Measurements from ENCODE around the gene PFKP. TPM values are rescaled to one million over a fixed set of nuclear protein-coding genes. Genes with fewer than 3 reads are reported as not detected.
"Not testable (repeated sequence)": the region's sequence is repeated elsewhere in the genome, so short reads cannot be mapped to it uniquely, and the experiment has no call there.

PFKP gene
- polyA plus RNA-seq, 3 donors, result 26.4 to 39.5 (median 32.8) TPM

DNA sequence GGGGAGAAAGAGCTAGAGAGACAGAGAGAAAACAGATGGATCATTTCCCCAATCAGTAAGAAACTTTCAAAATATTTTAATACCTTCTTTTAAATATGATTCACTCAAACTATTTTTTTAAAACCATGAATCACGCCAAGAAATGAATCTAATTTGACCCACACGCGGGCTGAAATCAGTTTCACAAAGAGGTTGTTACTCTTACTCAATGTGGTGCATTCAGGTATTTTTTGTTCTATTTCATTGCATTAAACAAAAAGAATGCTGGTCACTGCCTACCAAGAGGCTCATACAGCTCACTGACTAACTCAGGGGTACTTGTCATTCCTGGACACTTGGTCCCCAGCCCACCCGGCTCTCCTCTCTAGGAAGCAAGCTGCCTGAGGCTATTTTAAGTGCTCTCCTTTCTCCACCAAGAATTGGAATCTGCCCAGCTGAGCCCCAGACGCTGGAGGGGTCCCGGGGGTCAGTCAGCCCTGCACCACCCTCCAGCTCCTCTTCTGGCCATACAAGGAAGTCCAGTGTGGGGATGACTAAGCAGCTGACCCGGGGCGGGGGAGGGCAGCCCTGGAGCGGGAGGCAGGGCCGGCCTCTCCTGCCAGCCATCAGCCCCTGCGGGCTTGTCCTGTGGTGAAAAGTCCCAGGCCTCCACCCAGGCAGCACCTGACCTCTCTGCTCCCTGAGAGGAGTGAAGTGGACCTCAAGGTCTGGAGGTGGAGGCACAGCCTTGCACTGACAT lies 21.7 kb upstream of the PFKP start:
- DNase-seq, result no peak

DNA sequence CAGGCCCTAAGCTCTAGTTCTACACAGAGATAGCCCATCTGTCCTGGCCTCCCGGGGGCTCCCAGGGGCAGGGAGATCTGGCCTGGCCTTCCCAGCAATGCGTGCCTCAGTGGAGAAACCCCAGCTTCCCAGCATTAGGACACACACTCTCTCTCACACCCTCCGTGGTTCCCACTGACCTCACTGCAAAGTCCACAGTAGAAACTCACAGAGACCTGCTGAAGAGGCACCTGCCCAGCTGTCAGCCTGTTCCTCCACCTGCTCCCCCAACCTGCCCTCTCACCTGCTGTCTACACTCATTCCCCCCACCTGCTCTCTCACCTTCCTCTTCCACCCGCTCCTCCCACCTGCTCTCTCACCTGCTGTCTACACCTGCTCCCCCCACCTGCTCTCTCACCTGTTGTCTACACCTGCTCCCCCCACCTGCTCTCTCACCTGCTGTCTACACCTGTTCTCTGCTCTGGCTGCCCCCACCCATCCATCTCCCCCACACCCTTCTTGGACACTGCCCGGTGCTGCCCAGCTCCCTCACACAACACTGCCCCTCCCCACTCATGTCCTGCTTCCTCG lies 21.1 kb upstream of the PFKP start:
- no peak for DNase-seq

DNA sequence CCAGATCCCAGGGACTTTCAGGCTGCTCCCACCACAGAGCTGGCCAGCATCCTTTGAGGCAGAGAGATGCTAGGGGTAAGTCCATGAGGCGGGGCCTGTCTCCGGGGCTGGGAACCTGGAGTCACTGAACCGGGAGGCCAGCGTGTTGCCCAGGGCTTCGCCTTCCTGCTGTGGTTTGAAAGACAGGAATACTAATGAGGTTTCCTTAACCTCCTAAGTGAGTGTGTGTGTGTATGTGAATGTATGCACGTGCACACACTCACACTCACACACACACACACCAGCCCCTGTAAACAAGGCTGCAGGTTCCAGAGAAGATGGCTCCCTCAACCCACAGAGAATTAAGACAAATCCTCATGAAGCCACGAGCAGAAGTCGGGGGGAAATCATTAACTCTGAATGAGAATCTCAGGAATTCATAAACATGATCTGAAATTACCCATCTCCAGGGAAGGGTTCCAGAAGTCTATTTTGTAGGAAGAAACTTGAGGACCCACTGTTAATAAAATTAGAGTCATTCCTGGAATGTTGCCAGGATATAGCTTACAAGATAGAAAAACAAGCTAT lies 20.3 kb upstream of the PFKP start:
- no peak for DNase-seq

DNA sequence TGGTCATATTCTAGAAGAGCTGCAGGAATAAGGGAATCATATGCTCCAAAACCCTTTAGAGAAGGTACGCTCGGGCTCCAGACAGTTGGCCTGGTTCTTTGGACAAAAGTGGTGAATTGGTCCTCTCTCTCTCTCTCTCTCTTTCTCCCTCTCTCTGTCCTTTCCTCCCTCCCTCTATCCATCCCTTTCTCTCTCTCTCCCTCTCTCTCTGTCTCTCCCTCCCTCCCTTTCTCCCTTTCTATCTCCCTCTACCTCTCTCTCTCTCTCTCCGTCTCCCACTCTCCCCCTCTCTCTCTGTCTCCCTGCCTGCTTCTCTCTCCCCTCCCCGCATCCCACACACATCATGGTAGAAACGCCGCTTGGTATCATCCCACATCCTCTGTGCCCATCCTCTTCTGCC lies 19.8 kb upstream of the PFKP start:
- no peak for DNase-seq

DNA sequence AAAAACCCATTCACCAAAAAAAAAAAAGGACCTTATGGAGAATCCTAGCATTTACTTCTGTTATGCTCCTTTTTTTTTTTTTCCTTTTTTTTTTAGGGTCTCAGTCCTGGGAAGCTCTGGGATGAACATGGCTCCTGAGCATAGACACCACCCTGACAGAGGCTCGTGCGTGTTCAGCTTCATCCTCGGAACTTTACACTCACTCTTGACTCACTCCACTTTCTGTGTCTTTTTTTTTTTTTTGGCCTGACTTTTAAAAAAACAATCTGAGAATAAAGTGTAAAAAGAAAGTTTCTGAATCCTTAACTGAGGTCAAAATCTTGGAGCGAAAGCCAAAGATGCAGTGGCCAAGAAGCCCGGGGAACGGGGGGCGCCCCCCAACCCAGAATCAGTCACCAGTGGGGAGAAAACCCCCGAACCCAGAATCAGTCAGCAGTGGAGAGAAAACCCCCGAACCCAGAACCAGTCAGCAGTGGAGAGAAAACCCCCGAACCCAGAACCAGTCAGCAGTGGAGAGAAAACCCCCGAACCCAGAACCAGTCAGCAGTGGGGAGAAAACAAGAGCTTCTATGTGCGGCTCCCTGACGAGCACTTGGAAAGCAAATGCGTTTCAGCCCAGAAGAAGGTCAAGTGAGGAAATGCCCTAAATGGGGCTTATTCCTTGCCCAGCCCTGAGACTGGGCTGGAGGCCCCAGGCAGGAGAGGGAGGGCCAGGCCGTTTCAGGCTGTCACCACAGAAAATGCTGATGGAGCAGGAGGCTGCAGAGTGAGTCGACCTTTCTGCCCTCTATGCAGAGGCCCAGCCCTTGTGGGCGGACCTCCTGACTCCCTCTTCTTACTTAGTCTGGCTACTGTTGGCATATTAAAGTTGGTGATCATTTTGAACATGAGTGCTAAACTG lies 19.0 kb upstream of the PFKP start:
- DNase-seq, result no peak

DNA sequence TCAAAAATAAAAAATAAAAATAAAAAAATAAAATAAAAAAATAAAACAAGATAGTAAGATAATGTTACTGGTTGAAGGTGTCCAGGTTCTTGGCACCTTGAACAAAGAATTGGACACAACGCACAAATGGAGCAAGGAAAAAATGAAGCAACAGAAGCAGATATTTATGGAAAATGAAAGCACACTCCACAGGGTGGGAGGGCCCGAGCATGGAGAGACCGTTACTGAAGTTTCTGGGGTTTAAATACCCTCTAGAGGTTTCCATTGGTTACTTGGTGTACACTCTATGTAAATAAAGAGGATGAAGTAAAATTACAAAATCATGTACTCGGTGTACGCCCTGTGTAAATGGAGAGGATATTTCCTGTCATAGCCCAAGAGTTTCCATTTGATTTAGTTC lies 15.7 kb upstream of the PFKP start:
- DNase-seq, result no peak

DNA sequence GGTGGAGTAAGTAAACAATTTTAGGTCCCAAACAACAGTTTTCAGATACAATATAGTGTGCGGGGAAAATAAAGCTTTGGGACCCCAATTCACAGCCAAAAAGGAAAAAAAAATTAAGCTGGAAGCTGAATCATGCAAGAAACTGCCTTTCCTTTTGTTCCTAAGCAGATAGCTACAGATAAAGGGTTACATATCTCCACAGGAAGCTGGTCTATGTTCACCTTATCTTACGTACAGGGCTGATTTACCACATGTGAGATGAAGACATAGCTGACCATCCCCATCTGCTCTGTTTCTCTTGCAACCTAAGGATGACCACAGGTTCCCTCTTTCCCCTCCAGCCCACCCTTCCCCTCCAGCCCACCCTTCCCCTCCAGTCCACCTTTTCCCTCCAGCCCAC lies 14.2 kb upstream of the PFKP start:
- no peak for DNase-seq

DNA sequence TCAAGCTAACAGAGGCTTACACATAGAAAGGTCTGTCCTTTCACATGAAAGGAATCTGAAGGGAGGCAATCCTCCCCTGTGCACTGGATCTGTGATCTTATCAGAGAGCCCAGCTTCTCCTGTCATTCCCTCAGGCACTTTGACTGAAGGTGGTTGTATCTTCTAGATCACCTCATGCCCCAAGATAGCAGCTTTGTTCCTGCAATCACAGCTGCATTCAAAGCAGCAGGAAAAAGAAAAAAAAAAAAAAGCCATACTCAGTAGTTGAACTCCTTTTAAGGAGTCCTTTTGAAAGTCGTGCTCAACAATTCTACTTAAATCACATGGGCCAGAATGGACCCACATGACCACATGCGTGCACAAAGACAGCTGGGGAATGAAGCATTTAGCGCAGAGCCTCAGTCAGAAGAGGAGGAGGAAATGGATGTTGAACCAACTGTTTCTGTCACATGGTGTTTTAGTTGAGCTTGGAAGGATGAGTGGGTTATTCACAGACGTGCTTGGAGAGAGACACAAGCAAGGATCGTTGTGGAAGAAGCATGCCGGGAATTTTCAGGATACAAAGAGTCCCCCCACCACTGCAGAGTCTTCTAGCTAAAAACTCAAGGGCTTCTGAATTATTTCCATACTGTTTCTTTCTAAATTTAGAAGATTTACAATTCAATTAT lies 13.0 kb upstream of the PFKP start:
- no peak for DNase-seq

DNA sequence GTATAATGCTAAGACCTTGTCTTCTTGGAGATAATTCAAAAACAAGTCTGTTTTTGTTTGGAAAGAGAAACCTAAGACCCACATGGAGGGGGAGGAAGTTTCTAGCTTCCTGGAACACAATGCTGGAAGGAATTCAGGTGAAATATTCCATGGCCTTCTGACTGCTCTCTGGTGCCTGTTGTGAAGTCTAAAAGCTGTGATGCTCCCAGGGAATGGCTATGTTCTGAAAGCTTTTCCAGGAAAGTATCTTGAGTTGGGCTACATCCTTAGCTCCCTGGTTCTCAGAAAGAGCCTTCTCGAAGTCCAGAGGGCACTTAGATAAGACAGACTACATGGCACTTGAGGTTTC lies 12.5 kb upstream of the PFKP start:
- DNase-seq, result no peak

DNA sequence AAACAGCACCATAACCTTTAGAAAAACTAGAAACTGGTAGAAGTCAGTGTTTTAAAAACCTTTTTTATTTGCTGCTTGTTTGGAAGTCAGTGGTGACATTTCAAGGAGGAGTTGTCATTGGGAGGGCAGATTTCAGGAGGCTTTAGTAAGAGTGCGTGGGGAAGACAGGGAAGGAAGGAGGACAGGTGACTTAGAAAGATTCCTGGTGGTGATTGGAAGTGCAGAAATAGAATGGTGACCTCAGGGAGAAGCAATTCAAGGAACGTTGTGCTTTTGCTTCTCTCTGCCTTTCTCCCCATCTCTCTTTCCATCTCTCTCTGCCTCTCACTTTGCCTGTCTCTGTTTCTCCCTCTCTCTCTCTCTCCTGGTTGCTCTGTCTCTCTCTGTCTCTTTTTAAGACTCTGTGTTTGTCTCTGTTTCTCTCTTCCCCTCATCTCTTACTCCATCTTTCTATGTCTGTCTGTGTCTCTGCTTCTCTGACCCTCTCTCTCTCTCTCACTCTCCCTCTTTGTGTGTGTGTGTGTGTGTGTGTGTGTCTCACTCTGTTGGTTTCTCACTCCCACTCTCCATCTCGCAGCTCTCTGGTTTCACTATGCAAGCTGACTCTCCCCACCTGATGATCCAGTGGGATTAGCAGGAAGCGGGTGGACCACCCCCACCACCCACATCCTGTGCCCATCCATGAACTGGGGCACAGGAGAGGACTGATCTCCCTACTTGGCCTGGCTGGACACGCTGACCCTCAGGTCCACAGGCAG lies 10.9 kb upstream of the PFKP start:
- no peak for DNase-seq

DNA sequence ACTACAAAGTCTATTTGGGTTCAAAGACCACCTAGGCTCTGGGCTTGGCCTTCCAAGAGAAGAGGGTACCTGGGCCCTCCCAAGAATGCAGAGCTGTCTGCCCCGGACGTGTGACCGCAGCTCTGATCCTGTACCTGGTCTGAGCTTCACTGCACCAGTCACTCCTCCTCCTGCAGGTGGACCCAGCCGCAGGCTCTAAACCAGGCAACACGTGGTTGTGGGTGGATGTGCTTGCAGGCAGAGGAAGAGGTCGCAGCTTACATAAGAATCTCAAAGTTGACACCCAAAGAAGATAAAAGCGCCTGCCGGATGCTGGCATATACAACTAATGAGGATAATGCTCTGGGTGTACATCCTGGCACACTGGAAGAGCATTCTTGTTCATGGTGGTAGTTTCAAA lies 9.4 kb upstream of the PFKP start:
- DNase-seq, result no peak

DNA sequence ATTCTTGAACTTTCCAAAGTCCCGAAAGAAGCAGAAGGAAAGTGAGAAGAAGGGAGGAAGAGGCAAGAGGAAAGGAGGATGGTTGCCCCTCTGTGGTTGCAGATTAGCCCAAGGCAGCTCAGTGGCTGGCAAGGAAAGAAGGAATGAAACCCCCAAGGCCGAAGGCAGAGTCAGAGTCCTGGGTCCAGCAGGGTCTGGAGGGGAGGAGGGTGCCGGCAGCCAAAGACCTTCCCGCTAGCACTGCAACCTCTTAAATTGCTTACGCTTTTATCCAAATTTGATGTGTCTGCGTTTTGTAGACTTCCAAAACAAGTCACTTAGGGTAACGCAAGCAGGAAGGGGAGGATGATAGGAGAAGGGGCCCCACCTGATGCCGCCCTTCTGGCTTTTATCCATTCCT lies 7.4 kb upstream of the PFKP start:
- no peak for DNase-seq

DNA sequence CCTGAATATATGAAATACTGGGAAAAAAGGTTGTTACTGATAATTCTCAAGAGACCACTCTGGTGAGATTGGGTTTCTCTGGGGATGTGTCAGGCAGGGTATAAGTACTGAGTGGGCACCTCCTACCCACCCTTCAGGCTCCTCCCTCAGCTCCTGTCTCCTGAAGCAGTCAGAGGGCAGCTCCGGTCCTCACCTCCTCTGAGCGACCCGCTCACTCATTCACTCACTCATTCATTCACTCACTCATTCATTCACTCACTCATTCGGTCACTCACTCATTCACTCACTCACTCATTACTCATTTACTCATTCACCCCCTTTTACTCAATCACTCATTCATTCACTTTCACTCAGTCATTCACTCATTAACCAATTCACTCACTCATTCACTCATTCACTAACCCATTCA lies 6.9 kb upstream of the PFKP start:
- DNase-seq, result no peak

DNA sequence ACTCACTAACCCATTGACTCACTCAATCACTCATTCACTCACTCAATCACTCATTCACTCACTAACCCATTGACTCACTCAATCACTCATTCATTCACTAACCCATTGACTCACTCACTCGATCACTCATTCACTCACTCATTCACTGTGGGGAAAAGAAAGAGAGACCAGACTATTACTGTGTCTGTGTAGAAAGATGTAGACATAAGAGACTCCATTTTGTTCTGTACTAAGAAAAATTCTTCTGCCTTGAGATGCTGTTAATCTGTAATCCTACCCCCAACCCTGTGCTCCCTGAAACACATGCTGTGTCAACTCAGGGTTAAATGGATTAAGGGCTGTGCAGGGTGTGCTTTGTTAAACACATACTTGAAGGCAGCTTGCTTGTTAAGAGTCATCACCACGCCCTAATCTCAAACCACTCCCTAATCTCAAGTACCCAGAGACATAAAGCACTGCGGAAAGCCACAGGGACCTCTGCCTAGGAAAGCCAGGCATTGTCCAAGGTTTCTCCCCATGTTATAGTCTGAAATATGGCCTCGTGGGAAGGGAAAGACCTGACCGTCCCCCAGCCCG lies 5.9 kb upstream of the PFKP start:
- not testable (repeated sequence) for DNase-seq

DNA sequence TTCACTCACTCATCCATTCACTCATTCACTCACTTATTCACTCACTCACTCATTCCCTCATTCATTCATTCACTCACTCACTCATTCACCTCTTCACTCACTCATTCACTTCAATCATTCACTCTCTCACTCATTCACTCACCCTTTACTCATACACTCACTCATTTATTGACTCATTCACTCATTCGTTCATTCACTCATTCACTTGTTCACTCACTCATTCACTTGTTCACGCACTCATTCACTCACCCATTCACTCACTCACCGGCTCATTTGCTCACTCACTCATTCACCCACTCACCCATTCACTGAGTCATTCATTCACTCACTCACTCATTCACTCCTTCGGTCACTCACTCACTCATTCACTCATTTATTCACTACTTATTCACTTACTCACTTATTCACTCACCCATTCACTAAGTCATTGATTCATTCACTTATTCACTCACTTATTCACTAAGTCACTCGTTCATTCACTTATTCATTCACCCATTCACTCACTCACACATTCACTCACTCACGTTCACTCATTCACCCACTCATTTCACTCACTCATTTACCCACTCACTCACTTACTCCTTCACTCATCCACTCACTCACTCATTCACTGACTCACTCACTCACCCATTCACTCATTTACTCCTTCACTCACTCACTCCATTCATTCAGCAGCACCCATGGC lies 4.7 kb upstream of the PFKP start:
- DNase-seq, result no peak

DNA sequence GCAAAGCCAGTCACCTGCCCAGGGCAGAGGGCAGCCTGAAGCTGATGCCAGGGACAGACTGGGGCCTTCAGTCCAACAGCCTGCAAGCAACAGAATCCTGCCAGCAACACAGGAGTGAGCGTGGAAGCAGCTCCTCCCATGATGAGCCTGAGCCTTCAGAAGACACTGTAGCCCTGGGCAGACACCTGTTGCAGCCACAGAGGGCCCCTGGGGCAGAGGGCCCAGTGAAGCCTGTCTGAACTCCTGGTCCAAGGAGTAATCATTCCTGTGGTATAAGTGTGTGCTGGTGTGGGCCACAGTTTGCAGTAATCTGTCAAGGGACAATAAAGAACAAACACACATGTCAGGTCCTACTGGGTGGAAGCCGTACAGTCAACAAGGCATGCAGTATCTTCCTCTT lies 2.9 kb upstream of the PFKP start:
- DNase-seq, result no peak

DNA sequence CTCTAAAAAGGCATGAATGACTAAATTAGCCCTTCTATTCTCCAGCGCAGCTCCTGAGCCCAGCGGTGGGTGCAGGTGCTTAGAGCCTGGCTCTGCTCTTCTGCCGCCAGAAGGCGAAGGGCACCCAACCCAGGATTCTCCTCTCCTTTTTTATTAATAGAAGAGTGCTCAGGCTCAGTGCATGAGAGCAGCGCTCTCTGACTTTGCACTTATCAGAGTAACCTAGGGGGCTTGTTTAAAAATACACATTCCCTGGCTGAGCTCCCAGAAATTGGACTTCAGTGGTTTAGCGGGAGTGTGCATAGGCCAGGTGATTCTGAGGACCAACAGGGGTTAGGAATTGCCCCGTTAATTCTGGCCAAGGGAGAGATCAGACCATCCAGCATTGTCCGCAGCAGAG lies 1.7 kb upstream of the PFKP start:
- DNase-seq, result no peak

DNA sequence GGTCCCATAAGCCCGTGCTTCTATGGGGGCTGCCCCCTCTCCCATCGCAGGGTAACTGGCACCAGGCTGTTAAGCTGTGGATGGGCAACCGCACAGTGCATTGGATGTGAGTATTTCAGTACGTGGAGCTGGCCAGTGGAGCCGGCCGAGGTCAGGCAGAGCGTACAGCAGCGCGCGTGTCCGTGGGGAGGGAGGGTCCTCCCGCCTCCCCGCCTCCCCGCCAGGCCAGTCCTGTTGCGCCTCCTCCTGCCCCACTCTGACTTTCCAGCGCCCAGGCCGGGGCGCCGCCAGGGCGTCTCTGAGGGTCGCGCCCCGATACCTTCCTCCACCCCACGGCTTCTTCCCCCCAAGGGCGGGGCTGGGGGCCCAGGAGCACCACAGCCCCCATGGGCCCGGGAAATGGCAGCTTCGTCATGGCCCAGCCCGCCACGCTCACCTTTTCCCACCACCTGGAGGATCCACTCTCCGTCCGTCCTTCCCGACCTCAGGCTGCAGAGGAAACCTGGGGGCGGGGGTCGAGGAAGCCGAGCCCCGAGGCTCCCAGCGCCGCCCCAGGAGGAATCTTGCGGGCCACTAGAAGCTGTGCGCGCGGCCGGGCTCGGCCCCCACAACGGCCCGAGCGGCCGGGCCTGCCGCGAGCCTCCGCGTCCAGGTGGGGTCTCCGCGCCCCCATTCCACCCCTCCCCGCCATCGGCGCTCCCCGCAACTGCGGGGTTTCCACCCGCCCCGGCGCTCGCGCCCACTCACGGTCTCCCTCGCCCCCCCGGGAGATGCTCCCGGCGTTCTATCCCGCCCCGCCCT lies 831 bp upstream of the PFKP start:
- DNase-seq, result no peak

DNA sequence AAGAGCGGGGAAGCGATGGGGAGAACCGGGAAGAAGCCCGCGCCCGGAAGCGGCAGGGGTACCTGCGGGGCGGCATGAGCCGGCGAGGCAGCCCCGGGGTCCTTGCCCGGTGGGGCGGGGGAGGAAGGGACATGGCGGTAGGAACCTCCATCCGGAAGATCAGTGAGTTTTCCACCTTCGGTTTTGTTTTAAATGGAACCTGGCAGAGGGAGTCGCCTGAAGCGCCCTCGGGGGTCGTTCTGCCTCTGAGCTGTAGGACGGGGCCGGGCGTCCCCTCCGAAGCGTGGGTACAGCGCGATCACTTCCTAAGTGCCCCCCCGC lies 471 bp downstream of the PFKP start:
- DNase-seq, result no peak

Data from renal pelvis (tissue), 4 donors.